ENCODE data around the gene CHAD. TPM values are rescaled to one million over a fixed set of nuclear protein-coding genes. Genes with fewer than 3 reads are reported as not detected.

The CHAD gene
- total and polyA plus RNA-seq, 2 of the 13 experiments (the other 11 are each of a cell fraction or from before 2014, with no cell fraction given), result 1.4 TPM; not detected in 1

DNA sequence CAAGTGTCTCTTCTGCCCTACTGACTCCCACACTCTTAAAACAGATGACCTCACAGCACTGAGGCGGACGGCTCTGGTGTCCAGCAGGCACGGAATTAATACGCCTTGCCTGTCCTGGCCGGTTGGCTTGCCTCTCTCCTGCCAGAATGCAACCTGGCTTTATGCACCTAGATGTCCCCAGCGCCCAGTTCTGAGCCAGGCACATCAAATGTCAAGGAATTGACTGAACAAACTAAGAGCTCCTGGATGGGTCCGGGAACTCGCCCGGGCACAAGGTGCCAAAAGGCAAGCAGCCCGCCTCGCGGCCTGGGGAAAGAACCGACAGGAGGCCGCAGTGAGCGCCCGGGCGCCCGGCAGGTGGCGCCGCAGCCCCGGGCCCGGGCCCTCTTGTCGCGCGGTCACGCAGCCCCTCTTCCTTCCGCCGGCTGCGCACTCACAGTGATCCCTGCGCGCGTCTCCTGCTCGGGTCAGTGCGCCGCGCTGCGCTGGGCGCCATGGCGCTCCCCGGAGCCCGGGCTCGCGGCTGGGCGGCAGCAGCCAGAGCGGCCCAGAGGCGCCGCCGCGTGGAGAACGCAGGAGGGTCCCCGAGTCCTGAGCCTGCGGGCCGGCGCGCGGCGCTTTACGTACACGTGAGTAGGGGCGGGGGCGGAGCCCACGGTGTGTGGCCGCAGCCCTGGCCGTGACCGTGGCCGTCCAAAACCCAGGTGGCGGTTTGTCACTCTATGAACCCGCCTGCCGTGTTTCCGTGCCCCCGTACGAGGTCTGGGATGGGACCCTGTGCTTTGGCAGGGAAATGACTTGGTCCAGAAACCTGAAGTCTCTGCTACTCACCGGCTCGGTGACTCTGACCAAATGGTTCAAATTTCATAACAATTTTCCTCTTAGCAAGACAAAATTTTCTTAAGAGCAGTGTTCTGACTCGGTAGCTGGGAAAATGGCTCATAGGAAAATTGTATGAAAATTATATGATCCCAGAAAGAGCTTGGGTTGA, 10.0 kb upstream of the CHAD start, which contains the start of gene RSAD1 (continued):
- peak; percentile 12; the same call in 1 of the 2 replicates for TF ChIP-seq NFIC (IDR thresholded peaks at IDR 0.05; ENCODE audit: low read length)
- no peak for TF ChIP-seq SNRNP70 (IDR thresholded peaks at IDR 0.05; ENCODE audit: low read depth, low read length)
- peak; percentile 75 for TF ChIP-seq POLR2AphosphoS5 (IDR thresholded peaks at IDR 0.05; ENCODE audit: low read depth, low read length)
- TF ChIP-seq TOE1 (CRISPR knock-in tag; IDR thresholded peaks at IDR 0.05), result peak; percentile 59; the same call in 1 of the 2 replicates
- peak; percentile 91 for TF ChIP-seq TFDP2 (CRISPR knock-in tag; IDR thresholded peaks at IDR 0.05)
- peak; percentile 97 for TF ChIP-seq SALL1 (CRISPR knock-in tag; IDR thresholded peaks at IDR 0.05)
- TF ChIP-seq DPF2 (CRISPR knock-in tag; IDR thresholded peaks at IDR 0.05; ENCODE audit: borderline replicate concordance, low read depth), result peak; percentile 13; the same call in 1 of the 2 replicates
- peak; percentile 89; the same call in 1 of the 2 replicates for TF ChIP-seq ZNF784 (CRISPR knock-in tag; IDR thresholded peaks at IDR 0.05; ENCODE audit: borderline replicate concordance)
- peak; percentile 80 for TF ChIP-seq HDAC1 (CRISPR knock-in tag; IDR thresholded peaks at IDR 0.05)
- peak; percentile 90 for TF ChIP-seq POLR2G (IDR thresholded peaks at IDR 0.05; ENCODE audit: low read depth, low read length)
- TF ChIP-seq, protein P1, sequence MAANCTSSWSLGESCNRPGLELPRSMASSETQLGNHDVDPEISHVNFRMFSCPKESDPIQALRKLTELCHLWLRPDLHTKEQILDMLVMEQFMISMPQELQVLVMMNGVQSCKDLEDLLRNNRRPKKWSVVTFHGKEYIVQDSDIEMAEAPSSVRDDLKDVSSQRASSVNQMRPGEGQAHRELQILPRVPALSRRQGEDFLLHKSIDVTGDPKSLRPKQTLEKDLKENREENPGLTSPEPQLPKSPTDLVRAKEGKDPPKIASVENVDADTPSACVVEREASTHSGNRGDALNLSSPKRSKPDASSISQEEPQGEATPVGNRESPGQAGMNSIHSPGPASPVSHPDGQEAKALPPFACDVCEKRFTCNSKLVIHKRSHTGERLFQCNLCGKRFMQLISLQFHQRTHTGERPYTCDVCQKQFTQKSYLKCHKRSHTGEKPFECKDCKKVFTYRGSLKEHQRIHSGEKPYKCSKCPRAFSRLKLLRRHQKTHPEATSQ (CRISPR knock-in tag; IDR thresholded peaks at IDR 0.05; ENCODE audit: borderline replicate concordance), result 0 out of 2 replicates have a peak, but pooled peaks have one; percentile 79
- TF ChIP-seq KLF6 (CRISPR knock-in tag; IDR thresholded peaks at IDR 0.05), result peak; percentile 72; the same call in 1 of the 2 replicates
- TF ChIP-seq AFF4 (CRISPR knock-in tag; IDR thresholded peaks at IDR 0.05), result 0 out of 2 replicates have a peak, but pooled peaks have one; percentile 53
- peak; percentile 95; the same call in 2 of the 3 replicates for TF ChIP-seq MXI1 (IDR thresholded peaks at IDR 0.05; ENCODE audit: borderline replicate concordance, low read depth, low read length)
- TF ChIP-seq KLF9 (CRISPR knock-in tag; IDR thresholded peaks at IDR 0.05; ENCODE audit: low read depth), result peak; percentile 31; the same call in 1 of the 2 replicates
- peak; percentile 74; the same call in 1 of the 2 replicates for TF ChIP-seq ZNF430 (CRISPR knock-in tag; IDR thresholded peaks at IDR 0.05)
- peak; percentile 73 for TF ChIP-seq PHF8 (CRISPR knock-in tag; IDR thresholded peaks at IDR 0.05)
- TF ChIP-seq ZBTB20 (CRISPR knock-in tag; IDR thresholded peaks at IDR 0.05; ENCODE audit: borderline replicate concordance, low read depth), result peak; percentile 14; the same call in 1 of the 2 replicates
- no peak for TF ChIP-seq ZNF292 (CRISPR knock-in tag; IDR thresholded peaks at IDR 0.05; ENCODE audit: borderline replicate concordance, low read depth)
- TF ChIP-seq ZNF7 (CRISPR knock-in tag; IDR thresholded peaks at IDR 0.05), result no peak
- peak; percentile 84; the same call in 1 of the 2 replicates for TF ChIP-seq ZNF749 (CRISPR knock-in tag; IDR thresholded peaks at IDR 0.05; ENCODE audit: borderline replicate concordance)
